Panc1 (cell line): Measurements from ENCODE around the gene ICA1. TPM values are rescaled to one million over a fixed set of nuclear protein-coding genes. Genes with fewer than 3 reads are reported as not detected.

ENCODE experiments used
- ATAC-seq: fragments of 200-7000 bp; cut with Tn5 transposase; 2 replicates; pipeline ENCODE4 v1.9.1; 2020; ENCODE audit warnings: mild to moderate bottlenecking, moderate library complexity
- BruUV-seq: library from RNA; stranded (reverse); fragments of 400-500 nt; replicated peaks from 2 replicates; lab custom pipeline; 2021; lab: Mats Ljungman, UMichigan
- CTCF ChIA-PET: fragments of 300-600 bp; sonication (Branson Sonifier 250); formaldehyde crosslinking; loops from one replicate; lab custom pipeline; 2022; ENCODE audit warnings: antibody characterized with exemption; lab: Charles Lee
- POLR2A ChIA-PET: fragments of 300-600 bp; sonication (Branson Sonifier 250); formaldehyde crosslinking; loops from one replicate; lab custom pipeline; 2022; ENCODE audit warnings: antibody characterized with exemption; lab: Charles Lee
- DNase-seq: peaks from one replicate; pipeline ENCODE4 v3.0.0-alpha.2; 2010; ENCODE audit warnings: low read depth, low spot score
- H3K27ac ChIP-seq: 2 replicates; pipeline ENCODE4 v1.5.1; 2011; ENCODE audit warnings: mild to moderate bottlenecking, low read length, inconsistent platforms
- H3K27me3 ChIP-seq: fragments of 200-500 bp; sonication (Bioruptor generic); 2 replicates; pipeline ENCODE4 v1.6.0; 2014; ENCODE audit warnings: low read length, inconsistent platforms; ENCODE audit not compliant: control insufficient read depth, insufficient read depth
- H3K36me3 ChIP-seq: fragments of 200-500 bp; sonication (Bioruptor generic); 2 replicates; pipeline ENCODE4 v1.5.1; 2014; ENCODE audit warnings: inconsistent platforms, mild to moderate bottlenecking, low read length, moderate library complexity; ENCODE audit not compliant: control insufficient read depth, insufficient read depth
- H3K4me1 ChIP-seq: 2 replicates; pipeline ENCODE4 v1.5.1; 2011; ENCODE audit warnings: inconsistent platforms, mild to moderate bottlenecking, low read length, moderate library complexity; ENCODE audit not compliant: control insufficient read depth, insufficient read depth
- H3K4me3 ChIP-seq, 2 experiments: 2 replicates each; pipeline ENCODE4 v1.5.1; 2011 to 2012; ENCODE audit warnings: low read depth in 2 of 2, low read length in 2 of 2, mild to moderate bottlenecking in 2 of 2, inconsistent platforms in 1 of 2, moderate library complexity in 1 of 2
- H3K9me3 ChIP-seq: fragments of 200-500 bp; sonication (Bioruptor generic); 2 replicates; pipeline ENCODE4 v1.5.1; 2014; ENCODE audit warnings: low read depth, mild to moderate bottlenecking, inconsistent platforms, low read length, moderate library complexity; ENCODE audit not compliant: control insufficient read depth, insufficient read depth
- POLR2AphosphoS5 ChIP-seq: IDR thresholded peaks from 2 replicates; pipeline ENCODE4 v1.6.1; 2012; ENCODE audit warnings: mild to moderate bottlenecking, low read depth, low read length, moderate library complexity
- REST ChIP-seq, 2 experiments: IDR thresholded peaks; 2 replicates each; pipeline ENCODE4 v1.6.1; 2011 to 2012; ENCODE audit warnings: low read depth in 2 of 2, control low read depth in 1 of 2, low read length in 1 of 2, mild to moderate bottlenecking in 1 of 2, moderate library complexity in 1 of 2; ENCODE audit not compliant: insufficient read depth in 1 of 2
- SIN3A ChIP-seq: IDR thresholded peaks from 2 replicates; pipeline ENCODE4 v1.6.1; 2012; ENCODE audit warnings: low read depth, mild to moderate bottlenecking, low read length, moderate library complexity, borderline replicate concordance; ENCODE audit not compliant: insufficient read depth
- TCF7L2 ChIP-seq: IDR thresholded peaks from 2 replicates; pipeline ENCODE4 v1.6.1; 2011; ENCODE audit warnings: mild to moderate bottlenecking, low read depth, low read length, inconsistent platforms
- in situ Hi-C: cut with HindIII; loops from 2 replicates; pipeline ENCODE4 v1.10.0; 2016; ENCODE audit warnings: low sequenced_read_pairs, low pct_unique_long_range_greater_than_20kb
- intact Hi-C: fragments of 100-400 bp; cut with micrococcal nuclease; formaldehyde crosslinking; loops from one replicate; pipeline ENCODE4 v1.10.0; 2022; ENCODE audit not compliant: unreplicated experiment
- total RNA-seq: library from RNA; stranded (reverse); gene quantifications from one replicate; pipeline ENCODE4 v1.2.1, GENCODE V29; 2021; ENCODE audit not compliant: unreplicated experiment
- TF ChIP-seq, protein P1 (sequence below): fragments of 450-650 bp; IDR thresholded peaks from 2 replicates; pipeline ENCODE4 v1.5.1; 2017; ENCODE audit warnings: mild to moderate bottlenecking

ICA1 gene
- total RNA-seq, 1 experiment from 2014 or later: 1.1 TPM

DNA sequence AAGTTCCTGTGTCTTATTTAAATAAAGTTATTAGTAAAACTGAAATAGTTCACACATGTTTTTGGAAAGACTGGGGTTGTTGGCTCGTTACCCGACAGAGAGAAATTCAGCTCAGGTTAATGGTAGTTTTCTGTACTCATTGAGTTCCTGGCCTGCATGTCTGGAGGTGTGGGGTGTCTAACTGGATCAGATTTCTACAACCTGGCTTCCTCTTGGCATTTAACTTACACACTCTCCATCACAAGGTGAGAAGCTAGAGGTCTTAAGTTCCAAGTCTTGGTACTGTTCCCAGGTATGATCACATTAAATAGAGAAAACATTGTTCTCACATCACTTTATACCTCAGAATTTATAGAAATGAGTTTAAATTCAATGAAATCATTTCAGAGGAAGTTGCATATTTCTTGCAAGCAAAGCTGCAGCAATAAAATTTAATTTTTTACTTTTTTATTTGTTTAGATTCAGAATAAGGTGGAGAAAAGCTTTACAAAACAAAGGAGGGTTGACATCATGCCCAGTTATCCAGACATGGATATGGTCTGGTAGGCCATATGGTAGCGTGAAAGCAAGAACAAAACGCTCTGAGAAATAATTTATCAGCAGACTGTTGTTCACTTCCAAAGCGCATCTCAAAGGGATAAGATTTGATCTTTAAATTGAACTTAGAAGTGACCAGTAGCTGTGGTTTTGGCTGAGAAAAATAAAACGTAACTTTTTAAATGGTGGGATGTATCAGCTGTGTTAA lies 172.8 kb downstream of the ICA1 start:
- POLR2A ChIA-PET: no interaction called here
- Histone ChIP-seq H3K9me3 (no peaks in the 10 kb centered on the region), H3K36me3 (no peaks in the 10 kb centered on the region)

DNA sequence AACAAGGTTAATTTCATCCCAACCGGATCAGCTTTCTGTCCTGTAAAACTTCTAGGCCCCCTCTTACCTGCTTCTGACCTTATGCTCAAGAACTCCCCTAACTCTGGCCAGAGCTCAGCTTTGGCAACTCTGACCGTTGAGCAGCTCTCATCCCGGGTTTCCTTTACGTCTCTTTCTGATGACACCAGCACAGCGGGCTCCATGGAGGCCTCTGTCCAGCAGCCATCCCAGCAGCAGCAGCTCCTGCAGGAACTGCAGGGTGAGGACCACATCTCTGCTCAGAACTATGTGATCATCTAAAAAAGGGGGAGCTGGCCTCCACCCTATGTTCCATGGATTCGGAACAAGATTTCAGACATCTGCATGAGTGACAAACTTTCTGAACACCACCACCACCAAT lies 175.7 kb downstream of the ICA1 start:
- ChIA-PET CTCF (no interaction called here), POLR2A (no interaction called here)
- DNase-seq (no peak), ATAC-seq (no peak)
- no peaks in the 10 kb centered on the region; the same call in 1 of the 2 replicates for H3K36me3 ChIP-seq
- H3K27ac ChIP-seq: no peak overlapping the region
- no peaks in the 10 kb centered on the region for H3K9me3 ChIP-seq
- intact Hi-C loops (no loop called here), in situ Hi-C loops (no loop called here)
- TF ChIP-seq, protein P1, sequence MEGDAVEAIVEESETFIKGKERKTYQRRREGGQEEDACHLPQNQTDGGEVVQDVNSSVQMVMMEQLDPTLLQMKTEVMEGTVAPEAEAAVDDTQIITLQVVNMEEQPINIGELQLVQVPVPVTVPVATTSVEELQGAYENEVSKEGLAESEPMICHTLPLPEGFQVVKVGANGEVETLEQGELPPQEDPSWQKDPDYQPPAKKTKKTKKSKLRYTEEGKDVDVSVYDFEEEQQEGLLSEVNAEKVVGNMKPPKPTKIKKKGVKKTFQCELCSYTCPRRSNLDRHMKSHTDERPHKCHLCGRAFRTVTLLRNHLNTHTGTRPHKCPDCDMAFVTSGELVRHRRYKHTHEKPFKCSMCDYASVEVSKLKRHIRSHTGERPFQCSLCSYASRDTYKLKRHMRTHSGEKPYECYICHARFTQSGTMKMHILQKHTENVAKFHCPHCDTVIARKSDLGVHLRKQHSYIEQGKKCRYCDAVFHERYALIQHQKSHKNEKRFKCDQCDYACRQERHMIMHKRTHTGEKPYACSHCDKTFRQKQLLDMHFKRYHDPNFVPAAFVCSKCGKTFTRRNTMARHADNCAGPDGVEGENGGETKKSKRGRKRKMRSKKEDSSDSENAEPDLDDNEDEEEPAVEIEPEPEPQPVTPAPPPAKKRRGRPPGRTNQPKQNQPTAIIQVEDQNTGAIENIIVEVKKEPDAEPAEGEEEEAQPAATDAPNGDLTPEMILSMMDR: no peak
- no peaks in the 10 kb centered on the region for H3K27me3 ChIP-seq
- no peaks in the 10 kb centered on the region for H3K4me1 ChIP-seq
- BruUV-seq: no TSS peak
- H3K4me3 ChIP-seq: no peak overlapping the region

More for the DNA sequence above, 172.8 kb downstream of the ICA1 start:
- Histone ChIP-seq H3K4me1 (no peaks in the 10 kb centered on the region), H3K4me3 (no peak overlapping the region), H3K27ac (no peak overlapping the region), H3K27me3 (no peaks in the 10 kb centered on the region)
- intact Hi-C loops (no loop called here), in situ Hi-C loops (no loop called here)
- CTCF ChIA-PET: no interaction called here
- BruUV-seq: no TSS peak
- DNase-seq: no peak
- no peak for ATAC-seq
- no peak for TF ChIP-seq SIN3A
- TF ChIP-seq REST (IDR thresholded peaks at IDR 0.05; ENCODE audit: insufficient read depth in 1 of 2, low read depth in 2 of 2, low read length in 1 of 2): no peak
- TF ChIP-seq TCF7L2: no peak
- no peak for TF ChIP-seq POLR2AphosphoS5
- TF ChIP-seq, protein P1: no peak
